ENCODE measurements around the gene ITGB1BP1.

GRCh38 chr2:9461079-9461478 is 37.8 kb upstream of the ITGB1BP1 start:
- TF ChIP-seq POLR2A (IDR thresholded peaks at IDR 0.05; ENCODE audit: low read depth, low read length) (no peak), TAF1 (IDR thresholded peaks at IDR 0.05; ENCODE audit: borderline replicate concordance, low read depth, low read length) (no peak), POLR2AphosphoS5 (IDR thresholded peaks at IDR 0.05; ENCODE audit: low read depth, low read length) (no peak)
